Stimulated activated CD8-positive, alpha-beta memory T cell treated with anti-CD3 and anti-CD28 coated beads, Interleukin-15, amount 100 ng/mL, for 24 hours (primary cell): ENCODE measurements around the gene MAGEA12.
"Not testable (repeated sequence)": the region's sequence is repeated elsewhere in the genome, so short reads cannot be mapped to it uniquely, and the experiment has no call there.

Experiments used
- DNase-seq: peaks from one replicate; pipeline ENCODE4 v3.0.0-alpha.2; 2020; ENCODE audit warnings: low read depth

The MAGEA12 gene

DNA sequence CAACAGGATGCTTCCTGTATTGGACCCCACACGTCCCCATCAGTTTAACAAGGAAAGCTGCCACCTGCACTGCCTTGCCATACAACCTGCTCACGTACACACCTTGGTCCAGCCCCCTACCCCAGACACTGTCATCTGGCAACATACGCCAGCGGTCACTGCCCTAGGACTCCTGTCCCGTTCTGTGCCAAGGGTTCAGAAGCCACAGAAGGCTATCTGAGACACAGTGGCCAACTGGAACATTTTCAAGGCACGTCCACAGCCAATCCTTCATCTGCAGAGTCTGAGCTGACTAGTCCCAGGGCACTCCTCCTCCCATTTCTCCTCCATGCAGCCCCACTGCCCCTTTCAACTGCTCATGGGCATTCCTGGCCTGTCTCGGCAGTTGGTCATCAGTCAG, 28.0 kb downstream of the MAGEA12 start:
- DNase-seq: not testable (repeated sequence)

- not testable (repeated sequence) for DNase-seq
Observed at GRCh38 chrX:152766562-152766961, 33.0 kb downstream of the MAGEA12 start.

DNA sequence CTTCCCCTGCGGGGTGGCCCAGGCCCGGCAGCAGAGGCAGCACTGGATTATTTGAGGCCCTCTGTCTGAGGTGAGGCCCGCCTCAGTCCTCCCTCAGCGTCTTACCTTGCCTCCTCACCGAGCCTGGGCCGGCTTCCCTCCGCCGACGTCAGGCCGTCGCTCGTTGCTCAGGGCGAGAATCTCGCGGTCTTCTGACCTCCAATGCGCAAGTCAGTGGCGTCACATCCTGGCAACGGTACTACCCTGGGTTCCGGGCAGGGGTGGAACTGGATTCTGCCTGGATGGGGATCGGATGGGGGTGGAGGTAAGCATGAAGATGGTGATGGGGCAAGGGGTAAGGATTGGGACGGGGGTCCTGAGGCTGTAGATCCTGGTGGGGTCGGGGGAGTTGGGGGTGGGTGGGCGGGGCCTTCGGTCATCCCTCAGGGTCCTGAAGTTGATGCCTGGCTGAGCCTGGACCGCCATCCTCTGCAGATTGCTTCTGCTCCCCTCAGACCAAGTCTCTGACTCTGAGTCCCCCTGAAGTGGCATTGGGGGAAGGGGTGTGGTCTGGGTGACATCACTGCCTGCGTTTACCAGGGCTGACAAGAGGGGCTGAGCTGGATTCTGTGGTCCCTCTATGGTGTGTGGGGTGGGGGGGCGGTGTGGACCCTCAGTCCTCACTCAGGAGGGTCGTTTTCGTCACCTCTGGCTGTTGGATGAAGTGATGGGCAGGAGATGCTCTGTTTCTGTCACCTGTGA, 36.2 kb downstream of the MAGEA12 start, which contains the start of gene MAGEA6:
Gene MAGEA6, minus strand, starts transcription at position 141 of the 741 bp plus-strand sequence. CDS start 2,039 bp downstream, outside the sequence.
- not testable (repeated sequence) for DNase-seq

DNA sequence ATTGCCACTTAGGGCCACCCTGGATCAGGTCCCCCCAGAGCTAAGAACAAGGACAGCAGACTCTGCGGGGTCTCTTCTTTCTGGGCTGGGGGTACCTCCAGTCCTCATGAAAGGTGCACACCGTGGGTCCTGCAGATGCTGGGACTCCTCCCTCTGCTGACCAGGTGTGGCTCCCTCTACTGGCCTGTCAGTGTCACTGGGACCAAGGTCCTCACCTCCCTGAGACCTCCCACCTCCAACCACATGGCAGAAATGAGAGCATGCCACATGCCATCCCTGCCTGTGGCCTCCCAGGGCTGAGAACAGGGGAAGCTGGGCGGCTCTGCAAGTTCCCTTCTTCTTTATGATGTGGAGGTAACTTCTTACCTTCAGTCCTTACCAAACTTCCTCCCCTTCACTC, 53.5 kb downstream of the MAGEA12 start:
- not testable (repeated sequence) for DNase-seq
